ENCODE data around the gene SH3RF2. TPM values are rescaled to one million over a fixed set of nuclear protein-coding genes. Genes with fewer than 3 reads are reported as not detected.
"Not testable (repeated sequence)": the region's sequence is repeated elsewhere in the genome, so short reads cannot be mapped to it uniquely, and the experiment has no call there.

The SH3RF2 gene
- total RNA-seq, 4 donors from 2014 or later = 67.9 to 172 (median 96.3) TPM

GRCh38 chr5:145948921-145949320 lies 12.5 kb downstream of the SH3RF2 start:
- H3K36me3 ChIP-seq = no peaks in the 10 kb centered on the region
- DNase-seq = no peak
- H3K27ac ChIP-seq = no peak overlapping the region
- intact Hi-C loops (cut with DNase I; ENCODE audit: low total_unique reads) (no loop called here), in situ Hi-C loops (cut with MboI; ENCODE audit: low pct_ligation_motif_present in 1 of 4, low pct_unique_long_range_greater_than_20kb in 1 of 4, low sequenced_read_pairs in 3 of 4) (no loop called here)
- peaks cover 0 to 31% (median 7%) of the 10 kb centered on the region in 4 donors for H3K4me1 ChIP-seq
- no peaks in the 10 kb centered on the region for H3K27me3 ChIP-seq
- 77 to 95% methylated on average over 4 to 6 of the region's 6 CpGs for WGBS, 2 donors (ENCODE audit: low coverage in 1 of 2)
- no peak overlapping the region for H3K4me3 ChIP-seq
- H3K9me3 ChIP-seq = no peaks in the 10 kb centered on the region
- TF ChIP-seq EP300 (IDR thresholded peaks at IDR 0.05; ENCODE audit: low read depth) (no peak), POLR2AphosphoS5 (IDR thresholded peaks at IDR 0.05) (no peak), POLR2A (IDR thresholded peaks at IDR 0.05) (no peak)
- TF ChIP-seq, protein P1, sequence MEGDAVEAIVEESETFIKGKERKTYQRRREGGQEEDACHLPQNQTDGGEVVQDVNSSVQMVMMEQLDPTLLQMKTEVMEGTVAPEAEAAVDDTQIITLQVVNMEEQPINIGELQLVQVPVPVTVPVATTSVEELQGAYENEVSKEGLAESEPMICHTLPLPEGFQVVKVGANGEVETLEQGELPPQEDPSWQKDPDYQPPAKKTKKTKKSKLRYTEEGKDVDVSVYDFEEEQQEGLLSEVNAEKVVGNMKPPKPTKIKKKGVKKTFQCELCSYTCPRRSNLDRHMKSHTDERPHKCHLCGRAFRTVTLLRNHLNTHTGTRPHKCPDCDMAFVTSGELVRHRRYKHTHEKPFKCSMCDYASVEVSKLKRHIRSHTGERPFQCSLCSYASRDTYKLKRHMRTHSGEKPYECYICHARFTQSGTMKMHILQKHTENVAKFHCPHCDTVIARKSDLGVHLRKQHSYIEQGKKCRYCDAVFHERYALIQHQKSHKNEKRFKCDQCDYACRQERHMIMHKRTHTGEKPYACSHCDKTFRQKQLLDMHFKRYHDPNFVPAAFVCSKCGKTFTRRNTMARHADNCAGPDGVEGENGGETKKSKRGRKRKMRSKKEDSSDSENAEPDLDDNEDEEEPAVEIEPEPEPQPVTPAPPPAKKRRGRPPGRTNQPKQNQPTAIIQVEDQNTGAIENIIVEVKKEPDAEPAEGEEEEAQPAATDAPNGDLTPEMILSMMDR (IDR thresholded peaks at IDR 0.05) = no peak

DNA sequence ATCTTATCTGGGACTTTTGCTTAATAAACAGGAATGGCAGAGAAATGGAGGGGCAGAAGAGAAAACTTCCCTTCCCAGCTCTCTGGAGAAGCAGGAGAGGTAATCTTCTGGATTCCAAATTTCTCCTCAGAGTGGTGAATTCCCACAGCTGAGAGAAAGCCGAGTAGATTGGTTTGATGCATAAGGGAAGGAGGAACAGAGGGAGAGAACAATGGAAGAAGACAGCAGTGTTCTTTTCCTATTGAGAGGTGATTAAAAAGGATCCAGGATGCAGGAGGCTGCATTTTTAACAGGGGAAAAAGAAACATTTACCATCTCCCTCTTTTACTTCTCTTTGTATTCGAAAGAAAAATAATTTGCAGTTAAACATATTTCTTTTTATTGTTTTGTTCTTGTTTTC lies 13.1 kb downstream of the SH3RF2 start:
- Histone ChIP-seq H3K4me1 (peaks cover 0 to 27% (median 7%) of the 10 kb centered on the region in 4 donors), H3K27ac (no peak overlapping the region), H3K4me3 (no peak overlapping the region), H3K36me3 (no peaks in the 10 kb centered on the region), H3K27me3 (no peaks in the 10 kb centered on the region), H3K9me3 (no peaks in the 10 kb centered on the region)
- 69 to 72% methylated on average over 2 of the region's 2 CpGs for WGBS, 2 donors (ENCODE audit: low coverage in 1 of 2)
- intact Hi-C loops (cut with DNase I; ENCODE audit: low total_unique reads) = no loop called here
- TF ChIP-seq POLR2A (IDR thresholded peaks at IDR 0.05) = no peak
- in situ Hi-C loops (cut with MboI; ENCODE audit: low pct_ligation_motif_present in 1 of 4, low pct_unique_long_range_greater_than_20kb in 1 of 4, low sequenced_read_pairs in 3 of 4) = no loop called here
- DNase-seq = no peak

DNA sequence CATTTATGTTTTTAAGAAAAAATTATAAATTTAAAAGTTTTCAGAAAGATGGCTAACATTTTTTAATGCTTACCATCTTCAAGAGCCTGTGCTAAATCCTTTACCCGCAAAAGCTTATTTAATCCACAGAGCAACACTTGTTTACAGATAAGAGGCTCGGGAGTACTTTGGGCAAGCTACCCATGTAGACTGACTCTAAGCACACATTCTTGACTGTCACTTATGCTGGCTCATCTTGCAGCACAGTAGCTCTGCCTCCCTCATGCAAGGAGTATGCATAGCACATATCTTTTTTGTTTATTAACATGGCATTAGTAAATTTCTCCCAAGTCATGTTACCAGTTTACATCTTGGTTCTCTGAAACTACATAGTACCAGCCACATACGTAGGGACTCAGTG lies 14.7 kb downstream of the SH3RF2 start:
- 70% methylated on average over 2 to 3 of the region's 3 CpGs for WGBS, 2 donors (ENCODE audit: low coverage in 1 of 2)
- H3K27me3 ChIP-seq = no peaks in the 10 kb centered on the region
- intact Hi-C loops (cut with DNase I; ENCODE audit: low total_unique reads) = no loop called here
- no peaks in the 10 kb centered on the region for H3K36me3 ChIP-seq
- no peak overlapping the region for H3K27ac ChIP-seq
- in situ Hi-C loops (cut with MboI; ENCODE audit: low pct_ligation_motif_present in 1 of 4, low pct_unique_long_range_greater_than_20kb in 1 of 4, low sequenced_read_pairs in 3 of 4) = no loop called here
- H3K4me1 ChIP-seq = peaks cover 0 to 24% (median 3%) of the 10 kb centered on the region in 4 donors
- no peak overlapping the region for H3K4me3 ChIP-seq
- H3K9me3 ChIP-seq = no peaks in the 10 kb centered on the region
- DNase-seq = no peak
- TF ChIP-seq POLR2AphosphoS5 (IDR thresholded peaks at IDR 0.05) (no peak), POLR2A (IDR thresholded peaks at IDR 0.05) (no peak), EP300 (IDR thresholded peaks at IDR 0.05; ENCODE audit: low read depth) (no peak)
- TF ChIP-seq, protein P1 (IDR thresholded peaks at IDR 0.05) = no peak

- H3K27me3 ChIP-seq = no peaks in the 10 kb centered on the region
- no peaks in the 10 kb centered on the region for H3K36me3 ChIP-seq
- in situ Hi-C loops (cut with MboI; ENCODE audit: low pct_ligation_motif_present in 1 of 4, low pct_unique_long_range_greater_than_20kb in 1 of 4, low sequenced_read_pairs in 3 of 4) = no loop called here
- no peak overlapping the region for H3K27ac ChIP-seq
- WGBS, 2 donors (ENCODE audit: low coverage in 1 of 2) = 72% methylated on average over 2 of the region's 2 CpGs; no CpG with 5 or more reads in 1 of the 2 donors
- TF ChIP-seq POLR2A (IDR thresholded peaks at IDR 0.05) (no peak), EP300 (IDR thresholded peaks at IDR 0.05; ENCODE audit: low read depth) (no peak), POLR2AphosphoS5 (IDR thresholded peaks at IDR 0.05) (no peak)
- TF ChIP-seq, protein P1 (IDR thresholded peaks at IDR 0.05) = no peak
- no peaks in the 10 kb centered on the region for H3K9me3 ChIP-seq
- DNase-seq = no peak
- H3K4me1 ChIP-seq = peaks cover 0 to 27% (median 9%) of the 10 kb centered on the region in 4 donors
- intact Hi-C loops (cut with DNase I; ENCODE audit: low total_unique reads) = no loop called here
- no peak overlapping the region for H3K4me3 ChIP-seq
Measured at GRCh38 chr5:145953202-145953601, 16.8 kb downstream of the SH3RF2 start.

DNA sequence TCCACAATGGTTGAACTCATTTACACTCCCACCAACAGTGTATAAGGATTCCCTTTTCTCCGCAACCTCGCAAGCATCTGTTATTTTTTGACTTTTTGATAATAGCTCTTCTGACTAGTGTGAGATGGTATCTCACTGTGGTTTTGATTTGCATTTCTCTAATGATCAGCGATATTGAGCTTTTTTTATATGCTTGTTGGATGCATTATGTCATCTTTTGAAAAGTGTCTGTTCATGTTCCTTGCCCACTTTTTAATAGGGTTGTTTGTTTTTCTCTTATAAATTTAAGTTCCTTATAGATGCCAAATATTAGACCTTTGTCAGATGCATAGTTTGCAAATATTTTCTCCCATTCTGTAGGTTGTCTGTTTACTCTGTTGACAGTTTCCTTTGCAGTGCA lies 17.8 kb downstream of the SH3RF2 start:
- H3K4me1 ChIP-seq = peaks cover 0 to 35% (median 15%) of the 10 kb centered on the region in 4 donors
- in situ Hi-C loops (cut with MboI; ENCODE audit: low pct_ligation_motif_present in 1 of 4, low pct_unique_long_range_greater_than_20kb in 1 of 4, low sequenced_read_pairs in 3 of 4); H3K4me3 ChIP-seq; H3K27me3 ChIP-seq; DNase-seq; H3K36me3 ChIP-seq; intact Hi-C loops (cut with DNase I; ENCODE audit: low total_unique reads); H3K9me3 ChIP-seq; H3K27ac ChIP-seq: not testable (repeated sequence)
- WGBS, 2 donors (ENCODE audit: low coverage in 1 of 2) = 91 to 92% methylated on average over 3 of the region's 3 CpGs
